ENCODE data around the gene NPAS3. TPM values are rescaled to one million over a fixed set of nuclear protein-coding genes. Genes with fewer than 3 reads are reported as not detected.

NPAS3 gene
- total RNA-seq, 2 experiments from 2014 or later = not detected

GRCh38 chr14:33529787-33530757 is 591.4 kb downstream of the NPAS3 start:
- Mint-ChIP-seq H3K4me1 (ENCODE audit: low read depth) (no peaks in the 10 kb centered on the region), H3K4me3 (no peak overlapping the region), H3K9me3 (no peaks in the 10 kb centered on the region), H3K27me3 (no peaks in the 10 kb centered on the region), H3K27ac (no peak overlapping the region), H3K36me3 (no peaks in the 10 kb centered on the region)
- ChIA-PET CTCF (no interaction called here), POLR2A (no interaction called here)
- intact Hi-C loops (cut with micrococcal nuclease) = no loop called here
- no peak for DNase-seq

GRCh38 chr14:33532553-33532952 is 593.9 kb downstream of the NPAS3 start:
- ChIA-PET CTCF (interaction anchor here (0.9 kb wide), 1 partner anchor 260 kb away, joined by 3 read pairs; no protein-coding TSS in a partner anchor), POLR2A (no interaction called here)
- H3K27me3 Mint-ChIP-seq = no peaks in the 10 kb centered on the region

GRCh38 chr14:33534104-33534503 is 595.4 kb downstream of the NPAS3 start:
- DNase-seq = no peak
- ChIA-PET CTCF (no interaction called here), POLR2A (no interaction called here)
- Mint-ChIP-seq H3K4me3 (no peak overlapping the region), H3K27me3 (no peaks in the 10 kb centered on the region), H3K27ac (no peak overlapping the region), H3K36me3 (no peaks in the 10 kb centered on the region), H3K4me1 (ENCODE audit: low read depth) (no peaks in the 10 kb centered on the region), H3K9me3 (no peaks in the 10 kb centered on the region)
- intact Hi-C loops (cut with micrococcal nuclease) = no loop called here

More at GRCh38 chr14:33532553-33532952, 593.9 kb downstream of the NPAS3 start:
- Mint-ChIP-seq H3K4me1 (ENCODE audit: low read depth) (no peaks in the 10 kb centered on the region), H3K4me3 (no peak overlapping the region), H3K9me3 (no peaks in the 10 kb centered on the region), H3K36me3 (no peaks in the 10 kb centered on the region), H3K27ac (no peak overlapping the region)
- intact Hi-C loops (cut with micrococcal nuclease) = no loop called here
- no peak for DNase-seq

GRCh38 chr14:33534632-33535031 is 596.0 kb downstream of the NPAS3 start:
- Mint-ChIP-seq H3K4me3 (no peak overlapping the region), H3K36me3 (no peaks in the 10 kb centered on the region), H3K27me3 (no peaks in the 10 kb centered on the region), H3K9me3 (no peaks in the 10 kb centered on the region), H3K27ac (no peak overlapping the region), H3K4me1 (ENCODE audit: low read depth) (no peaks in the 10 kb centered on the region)
- intact Hi-C loops (cut with micrococcal nuclease) = no loop called here
- ChIA-PET CTCF (no interaction called here), POLR2A (no interaction called here)
- DNase-seq = no peak

- ChIA-PET POLR2A (no interaction called here), CTCF (no interaction called here)
- intact Hi-C loops (cut with micrococcal nuclease) = no loop called here
- H3K4me3 Mint-ChIP-seq = no peak overlapping the region
- DNase-seq = no peak
- H3K9me3 Mint-ChIP-seq = no peaks in the 10 kb centered on the region
- H3K27me3 Mint-ChIP-seq = no peaks in the 10 kb centered on the region
- H3K27ac Mint-ChIP-seq = no peak overlapping the region
- H3K4me1 Mint-ChIP-seq (ENCODE audit: low read depth) = no peaks in the 10 kb centered on the region
- no peaks in the 10 kb centered on the region for H3K36me3 Mint-ChIP-seq
Observed at GRCh38 chr14:33539918-33540357, 601.3 kb downstream of the NPAS3 start.

- POLR2A ChIA-PET = no interaction called here
- intact Hi-C loops (cut with micrococcal nuclease) = no loop called here
- no peak overlapping the region for H3K4me3 Mint-ChIP-seq
- CTCF ChIA-PET = interaction anchor here (0.8 kb wide), 1 partner anchor 308 kb away, joined by 3 read pairs; no protein-coding TSS in a partner anchor
- H3K27me3 Mint-ChIP-seq = no peaks in the 10 kb centered on the region
- DNase-seq = no peak
- H3K9me3 Mint-ChIP-seq = no peaks in the 10 kb centered on the region
- H3K36me3 Mint-ChIP-seq = no peaks in the 10 kb centered on the region
- no peaks in the 10 kb centered on the region for H3K4me1 Mint-ChIP-seq (ENCODE audit: low read depth)
- no peak overlapping the region for H3K27ac Mint-ChIP-seq
Observed at GRCh38 chr14:33541171-33541570, 602.5 kb downstream of the NPAS3 start.

- H3K36me3 Mint-ChIP-seq = no peaks in the 10 kb centered on the region
- H3K27ac Mint-ChIP-seq = no peak overlapping the region
- H3K27me3 Mint-ChIP-seq = peaks cover 1% of the 10 kb centered on the region
- no peaks in the 10 kb centered on the region for H3K4me1 Mint-ChIP-seq (ENCODE audit: low read depth)
- no peak for DNase-seq
- H3K9me3 Mint-ChIP-seq = no peaks in the 10 kb centered on the region
- intact Hi-C loops (cut with micrococcal nuclease) = no loop called here
- H3K4me3 Mint-ChIP-seq = no peak overlapping the region
- ChIA-PET POLR2A (no interaction called here), CTCF (no interaction called here)
Observed at GRCh38 chr14:33542338-33543287, 603.9 kb downstream of the NPAS3 start.

GRCh38 chr14:33545696-33546095 is 607.0 kb downstream of the NPAS3 start:
- no peaks in the 10 kb centered on the region for H3K9me3 Mint-ChIP-seq
- no peak for DNase-seq
- no peak overlapping the region for H3K4me3 Mint-ChIP-seq
- POLR2A ChIA-PET = no interaction called here
- peaks cover 1% of the 10 kb centered on the region for H3K27me3 Mint-ChIP-seq
- CTCF ChIA-PET = no interaction called here
- H3K36me3 Mint-ChIP-seq = no peaks in the 10 kb centered on the region
- H3K4me1 Mint-ChIP-seq (ENCODE audit: low read depth) = no peaks in the 10 kb centered on the region
- no peak overlapping the region for H3K27ac Mint-ChIP-seq
- intact Hi-C loops (cut with micrococcal nuclease) = no loop called here

- no peak overlapping the region for H3K4me3 Mint-ChIP-seq
- H3K27me3 Mint-ChIP-seq = peaks cover 1% of the 10 kb centered on the region
- DNase-seq = no peak
- intact Hi-C loops (cut with micrococcal nuclease) = no loop called here
- H3K27ac Mint-ChIP-seq = no peak overlapping the region
- no peaks in the 10 kb centered on the region for H3K4me1 Mint-ChIP-seq (ENCODE audit: low read depth)
- POLR2A ChIA-PET = no interaction called here
- no peaks in the 10 kb centered on the region for H3K36me3 Mint-ChIP-seq
- CTCF ChIA-PET = no interaction called here
- H3K9me3 Mint-ChIP-seq = no peaks in the 10 kb centered on the region
Observed at GRCh38 chr14:33548606-33549005, 609.9 kb downstream of the NPAS3 start.

GRCh38 chr14:33551963-33552362 is 613.3 kb downstream of the NPAS3 start:
- intact Hi-C loops (cut with micrococcal nuclease) = no loop called here
- no peaks in the 10 kb centered on the region for H3K4me1 Mint-ChIP-seq (ENCODE audit: low read depth)
- ChIA-PET POLR2A (no interaction called here), CTCF (no interaction called here)
- DNase-seq = no peak
- no peaks in the 10 kb centered on the region for H3K36me3 Mint-ChIP-seq
- H3K27me3 Mint-ChIP-seq = peaks cover 1% of the 10 kb centered on the region
- no peaks in the 10 kb centered on the region for H3K9me3 Mint-ChIP-seq
- H3K27ac Mint-ChIP-seq = no peak overlapping the region
- H3K4me3 Mint-ChIP-seq = no peak overlapping the region

- Mint-ChIP-seq H3K9me3 (no peaks in the 10 kb centered on the region), H3K36me3 (no peaks in the 10 kb centered on the region), H3K4me1 (ENCODE audit: low read depth) (no peaks in the 10 kb centered on the region), H3K27ac (no peak overlapping the region), H3K27me3 (peaks cover 1% of the 10 kb centered on the region), H3K4me3 (no peak overlapping the region)
- no peak for DNase-seq
- ChIA-PET POLR2A (no interaction called here), CTCF (no interaction called here)
- intact Hi-C loops (cut with micrococcal nuclease) = no loop called here
Observed at GRCh38 chr14:33553706-33554278, 615.1 kb downstream of the NPAS3 start.

- ChIA-PET POLR2A (no interaction called here), CTCF (no interaction called here)
- Mint-ChIP-seq H3K36me3 (no peaks in the 10 kb centered on the region), H3K4me1 (ENCODE audit: low read depth) (no peaks in the 10 kb centered on the region), H3K4me3 (no peak overlapping the region), H3K27me3 (peaks cover 1% of the 10 kb centered on the region), H3K27ac (no peak overlapping the region), H3K9me3 (no peaks in the 10 kb centered on the region)
- intact Hi-C loops (cut with micrococcal nuclease) = no loop called here
- DNase-seq = no peak
Observed at GRCh38 chr14:33554988-33555387, 616.3 kb downstream of the NPAS3 start.

Measured in activated CD4-positive, alpha-beta memory T cell treated with anti-CD3 and anti-CD28 coated beads for 36 hours (primary cell).